Liver (tissue), 9 donors: ENCODE measurements around the gene OR2T27. TPM values are rescaled to one million over a fixed set of nuclear protein-coding genes. Genes with fewer than 3 reads are reported as not detected.

Experiments used
- DNase-seq: peaks from one replicate; pipeline ENCODE4 v3.0.0-alpha.2; 2017; ENCODE audit warnings: low spot score
- H3K27ac ChIP-seq, 2 donors: one replicate each; pipeline ENCODE4 v1.7.0; 2013; ENCODE audit warnings: inconsistent platforms in 2 of 2, low read length in 2 of 2, control low read depth in 1 of 2, low read depth in 1 of 2, mild to moderate bottlenecking in 1 of 2
- H3K27me3 ChIP-seq, 4 donors: one replicate each; pipeline versions ENCODE4 v1.6.1 to v1.7.0; 2013; ENCODE audit warnings: low read length in 3 of 4, inconsistent platforms in 1 of 4, mild to moderate bottlenecking in 1 of 4, moderate library complexity in 1 of 4; ENCODE audit not compliant: control insufficient read depth in 4 of 4, insufficient read depth in 4 of 4
- H3K36me3 ChIP-seq, 4 donors: one replicate each; pipeline versions ENCODE4 v1.6.1 to v1.7.0; 2013; ENCODE audit warnings: low read length in 3 of 4, mild to moderate bottlenecking in 3 of 4, low read depth in 1 of 4, moderate library complexity in 1 of 4; ENCODE audit not compliant: control insufficient read depth in 4 of 4, insufficient read depth in 3 of 4
- H3K4me1 ChIP-seq, 4 donors: one replicate each; pipeline versions ENCODE4 v1.6.1 to v1.7.0; 2013; ENCODE audit warnings: low read length in 3 of 4, mild to moderate bottlenecking in 3 of 4, moderate library complexity in 1 of 4; ENCODE audit not compliant: control insufficient read depth in 4 of 4, insufficient read depth in 4 of 4
- H3K4me3 ChIP-seq, 3 donors: one replicate each; pipeline versions ENCODE4 v1.6.1 to v1.7.0; 2013; ENCODE audit warnings: low read length in 3 of 3, control low read depth in 1 of 3, low read depth in 1 of 3, mild to moderate bottlenecking in 1 of 3
- H3K9ac ChIP-seq, 2 donors: one replicate each; pipeline ENCODE4 v1.7.0; 2013; ENCODE audit warnings: low read length in 2 of 2, mild to moderate bottlenecking in 2 of 2, moderate library complexity in 2 of 2, control low read depth in 1 of 2, low read depth in 1 of 2
- H3K9me3 ChIP-seq, 4 donors: one replicate each; pipeline versions ENCODE4 v1.6.1 to v1.7.0; 2013; ENCODE audit warnings: low read length in 3 of 4; ENCODE audit not compliant: control insufficient read depth in 4 of 4
- CTCF ChIP-seq: fragments of 150-350 bp; IDR thresholded peaks from 2 replicates; pipeline ENCODE4 v1.5.1; 2017; ENCODE audit warnings: improper control_type of control experiment, low read depth, low read length; ENCODE audit not compliant: missing input control
- FOXA1 ChIP-seq: IDR thresholded peaks from 2 replicates; pipeline ENCODE4 v1.6.1; 2016; ENCODE audit warnings: antibody characterized with exemption
- FOXA2 ChIP-seq: IDR thresholded peaks from 2 replicates; pipeline ENCODE4 v1.6.1; 2016; ENCODE audit warnings: antibody characterized with exemption
- GABPA ChIP-seq, 2 donors: IDR thresholded peaks in 1 of 2; conservative IDR thresholded peaks in 1 of 2; 2 replicates each; pipeline ENCODE4 v1.6.1; 2016; ENCODE audit warnings: antibody characterized with exemption in 2 of 2, mild to moderate bottlenecking in 1 of 2, moderate library complexity in 1 of 2
- HNF4A ChIP-seq, 2 donors: conservative IDR thresholded peaks; 2 replicates each; pipeline ENCODE4 v1.6.1; 2016; ENCODE audit warnings: antibody characterized with exemption in 2 of 2, mild to moderate bottlenecking in 2 of 2
- HNF4G ChIP-seq: IDR thresholded peaks from 2 replicates; pipeline ENCODE4 v1.6.1; 2016; ENCODE audit warnings: antibody characterized with exemption
- JUND ChIP-seq, 2 donors: IDR thresholded peaks; 2 replicates each; pipeline ENCODE4 v1.6.1; 2016; ENCODE audit warnings: antibody characterized with exemption in 2 of 2
- NR2F2 ChIP-seq: IDR thresholded peaks from 2 replicates; pipeline ENCODE4 v1.6.1; 2016; ENCODE audit warnings: antibody characterized with exemption
- RAD21 ChIP-seq, 2 donors: IDR thresholded peaks; 2 replicates each; pipeline ENCODE4 v1.6.1; 2016; ENCODE audit warnings: antibody characterized with exemption in 2 of 2, mild to moderate bottlenecking in 2 of 2
- REST ChIP-seq: IDR thresholded peaks from 2 replicates; pipeline ENCODE4 v1.6.1; 2016; ENCODE audit warnings: antibody characterized with exemption, mild to moderate bottlenecking
- RXRA ChIP-seq, 2 donors: IDR thresholded peaks; 2 replicates each; pipeline ENCODE4 v1.6.1; 2017 to 2018; ENCODE audit warnings: antibody characterized with exemption in 2 of 2, mild to moderate bottlenecking in 1 of 2
- TAF1 ChIP-seq: conservative IDR thresholded peaks from 2 replicates; pipeline ENCODE4 v1.6.1; 2016; ENCODE audit warnings: antibody characterized with exemption, mild to moderate bottlenecking
- YY1 ChIP-seq: IDR thresholded peaks from 2 replicates; pipeline ENCODE4 v1.6.1; 2016; ENCODE audit warnings: antibody characterized with exemption, mild to moderate bottlenecking
- ZBTB33 ChIP-seq: IDR thresholded peaks from 2 replicates; pipeline ENCODE4 v1.6.1; 2016; ENCODE audit warnings: antibody characterized with exemption
- WGBS: extraction: QIAGEN DNeasy Blood & Tissue Kit; methylation state at CpG from one replicate; pipeline ENCODE4 v1.1.7; 2013; 5-methylcytosine and 5-hydroxymethylcytosine counted together
- polyA plus RNA-seq, 2 donors: library from polyadenylated mRNA; stranded (reverse) in 1 of 2; unstranded in 1 of 2; fragments of 200-250 nt in 1 of 2; fragments of >200 nt in 1 of 2; fragmentation: Nextera tagmentation in 1 of 2; extraction: Ambion mirVana in 1 of 2; gene quantifications; one replicate each; pipeline versions ENCODE4 v1.2.1 to v1.2.3, GENCODE V29; 2013 to 2015
- total RNA-seq, 2 donors: library from RNA; depleted of rRNA; stranded (reverse); fragments of >200 nt; gene quantifications; one replicate each; pipeline ENCODE4 v1.2.3, GENCODE V29; 2014
- TF ChIP-seq, protein P1 (sequence below): IDR thresholded peaks from 2 replicates; pipeline ENCODE4 v1.6.1; 2016; ENCODE audit warnings: antibody characterized with exemption
- TF ChIP-seq, protein P2 (sequence below): IDR thresholded peaks from 2 replicates; pipeline ENCODE4 v1.6.1; 2016; ENCODE audit warnings: antibody characterized with exemption
- donor health status: healthy.
- donor health status: healthy.
- donor health status: healthy.
- donor health status: healthy.
- donor health status: healthy.

OR2T27 gene
- total and polyA plus RNA-seq, 4 donors, result not detected

DNA sequence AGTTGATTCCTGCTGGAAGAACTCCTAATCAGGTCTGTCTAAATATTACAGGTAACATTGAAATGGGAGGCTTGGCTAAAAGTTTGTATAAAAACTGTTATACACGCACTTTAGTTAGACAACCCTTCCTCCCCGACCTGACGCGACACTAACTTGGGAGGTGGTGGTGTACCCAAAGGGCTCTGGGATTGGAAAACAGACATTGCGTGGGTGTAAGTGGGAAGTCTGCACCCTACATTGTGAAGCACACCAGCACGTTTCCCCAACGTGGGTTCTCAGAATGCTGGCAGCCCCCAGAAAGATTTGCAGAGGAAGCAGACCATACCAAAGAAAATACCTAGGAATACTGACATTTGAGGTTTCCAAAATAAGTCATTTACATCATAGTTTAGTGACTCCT, 37.2 kb downstream of the OR2T27 start:
- Histone ChIP-seq H3K9me3 (no peaks in the 10 kb centered on the region), H3K36me3 (no peaks in the 10 kb centered on the region), H3K4me1 (no peaks in the 10 kb centered on the region), H3K27me3 (no peaks in the 10 kb centered on the region), H3K27ac (no peak overlapping the region), H3K9ac (no peak overlapping the region), H3K4me3 (no peak overlapping the region)
- 75% methylated on average over 7 of the region's 7 CpGs for WGBS
- no peak for DNase-seq
- no peak for TF ChIP-seq HNF4G
- no peak for TF ChIP-seq RAD21 (IDR thresholded peaks at IDR 0.05)
- TF ChIP-seq NR2F2, result no peak
- TF ChIP-seq FOXA1, result no peak
- no peak for TF ChIP-seq TAF1
- TF ChIP-seq, protein P1, sequence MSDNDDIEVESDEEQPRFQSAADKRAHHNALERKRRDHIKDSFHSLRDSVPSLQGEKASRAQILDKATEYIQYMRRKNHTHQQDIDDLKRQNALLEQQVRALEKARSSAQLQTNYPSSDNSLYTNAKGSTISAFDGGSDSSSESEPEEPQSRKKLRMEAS, result no peak
- TF ChIP-seq CTCF, result no peak
- TF ChIP-seq JUND (IDR thresholded peaks at IDR 0.05), result no peak
- no peak for TF ChIP-seq HNF4A (conservative IDR thresholded peaks at IDR 0.05)
- TF ChIP-seq ZBTB33, result no peak
- TF ChIP-seq REST, result no peak
- TF ChIP-seq, protein P2, sequence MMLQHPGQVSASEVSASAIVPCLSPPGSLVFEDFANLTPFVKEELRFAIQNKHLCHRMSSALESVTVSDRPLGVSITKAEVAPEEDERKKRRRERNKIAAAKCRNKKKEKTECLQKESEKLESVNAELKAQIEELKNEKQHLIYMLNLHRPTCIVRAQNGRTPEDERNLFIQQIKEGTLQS, result no peak
- TF ChIP-seq YY1, result no peak
- TF ChIP-seq RXRA (IDR thresholded peaks at IDR 0.05), result no peak
- TF ChIP-seq GABPA (IDR thresholded peaks at IDR 0.05 in 1 of 2, conservative IDR thresholded peaks at IDR 0.05 in 1 of 2), result no peak

GRCh38 chr1:248613742-248614141, 41.6 kb downstream of the OR2T27 start:
- no peaks in the 10 kb centered on the region for H3K9me3 ChIP-seq
- no peaks in the 10 kb centered on the region for H3K4me1 ChIP-seq
- TF ChIP-seq JUND (IDR thresholded peaks at IDR 0.05), result no peak
- TF ChIP-seq FOXA2, result no peak
- TF ChIP-seq YY1, result no peak
- TF ChIP-seq FOXA1, result no peak
- no peak for TF ChIP-seq GABPA (IDR thresholded peaks at IDR 0.05 in 1 of 2, conservative IDR thresholded peaks at IDR 0.05 in 1 of 2)
- no peak for DNase-seq
- no peak overlapping the region for H3K9ac ChIP-seq
- H3K4me3 ChIP-seq, result no peak overlapping the region
- H3K36me3 ChIP-seq, result no peaks in the 10 kb centered on the region
- H3K27me3 ChIP-seq, result no peaks in the 10 kb centered on the region
- H3K27ac ChIP-seq, result no peak overlapping the region
- WGBS, result 59% methylated on average over 1 of the region's 1 CpG
